Eye (tissue), 1 donor: ENCODE data around the gene SRC.

Source experiments
- DNase-seq: peaks from one replicate; pipeline ENCODE4 v3.0.0-alpha.2; 2015

The SRC gene

DNA sequence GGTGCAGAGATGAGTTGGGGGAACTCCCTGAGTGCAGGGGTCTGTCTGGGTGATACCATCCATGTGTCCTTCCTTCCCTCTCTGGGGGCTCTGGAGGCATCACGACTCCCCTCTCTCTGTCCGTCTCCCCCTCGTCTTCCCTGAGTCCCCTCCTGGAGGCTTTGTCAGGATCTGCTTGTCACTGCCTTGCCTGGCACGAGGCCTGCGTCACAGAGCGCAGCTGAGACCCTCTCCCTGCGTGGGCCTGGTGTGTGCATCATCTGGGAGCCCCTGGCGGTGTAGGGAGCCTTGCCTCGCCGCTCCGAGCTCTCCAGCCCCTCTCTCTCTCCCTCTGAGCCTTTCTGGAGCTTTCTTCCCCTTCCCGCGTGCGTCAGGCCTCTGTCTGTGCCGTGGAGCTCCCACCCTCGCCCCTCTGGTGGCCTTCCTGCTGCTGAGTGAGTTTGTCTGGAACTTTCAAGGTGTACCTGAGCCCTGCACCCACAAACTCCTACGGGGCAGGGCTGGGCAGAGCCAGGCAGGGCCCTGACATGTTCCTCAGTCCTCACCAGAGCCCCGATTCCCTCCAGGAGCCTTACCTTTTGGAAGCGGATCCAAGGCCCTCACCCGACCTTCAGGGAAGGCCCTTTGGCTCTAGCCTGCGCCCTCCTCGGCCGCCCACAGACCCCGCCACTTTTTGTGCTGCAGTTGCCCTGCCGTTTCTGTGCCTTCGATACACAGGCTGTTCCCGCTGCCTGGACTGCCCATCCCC lies 70.3 kb downstream of the SRC start:
- DNase-seq, result no peak

DNA sequence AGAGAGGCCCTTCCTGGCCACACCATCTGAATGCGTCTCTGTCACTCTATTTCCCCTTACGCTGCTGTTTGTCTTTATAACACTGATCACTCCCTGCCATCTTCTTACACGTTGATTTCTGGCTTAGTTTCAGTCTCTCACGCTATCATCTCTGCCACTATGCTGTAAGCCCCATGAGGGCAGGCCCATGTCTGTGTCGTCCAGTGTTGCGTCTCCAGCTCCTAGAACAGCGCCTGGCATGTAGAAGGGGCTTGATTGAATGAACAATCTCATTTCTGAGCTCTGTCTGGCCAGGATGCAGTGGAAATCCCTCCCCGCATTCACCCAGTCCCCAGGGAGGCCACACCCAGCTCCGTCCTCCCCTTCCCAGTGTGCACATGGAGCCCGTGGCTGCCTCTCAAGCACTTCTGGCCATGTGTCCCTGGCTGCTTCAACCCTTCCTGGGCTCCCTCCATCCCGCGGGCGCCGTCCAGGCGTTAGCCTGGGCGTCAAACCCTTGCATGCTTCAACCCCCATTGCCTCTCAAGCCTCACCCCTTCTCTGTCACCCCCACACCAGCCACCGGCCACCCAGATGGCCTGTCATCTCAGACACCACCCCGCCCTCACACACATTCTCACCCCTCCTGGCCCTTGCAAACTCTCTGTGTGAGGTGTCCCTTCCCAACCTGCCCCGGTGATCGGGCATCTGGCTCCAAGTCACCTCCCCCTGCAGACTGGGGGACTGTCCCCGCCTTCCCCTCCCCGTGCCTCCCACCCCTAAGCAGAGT lies 71.1 kb downstream of the SRC start:
- no peak for DNase-seq

DNA sequence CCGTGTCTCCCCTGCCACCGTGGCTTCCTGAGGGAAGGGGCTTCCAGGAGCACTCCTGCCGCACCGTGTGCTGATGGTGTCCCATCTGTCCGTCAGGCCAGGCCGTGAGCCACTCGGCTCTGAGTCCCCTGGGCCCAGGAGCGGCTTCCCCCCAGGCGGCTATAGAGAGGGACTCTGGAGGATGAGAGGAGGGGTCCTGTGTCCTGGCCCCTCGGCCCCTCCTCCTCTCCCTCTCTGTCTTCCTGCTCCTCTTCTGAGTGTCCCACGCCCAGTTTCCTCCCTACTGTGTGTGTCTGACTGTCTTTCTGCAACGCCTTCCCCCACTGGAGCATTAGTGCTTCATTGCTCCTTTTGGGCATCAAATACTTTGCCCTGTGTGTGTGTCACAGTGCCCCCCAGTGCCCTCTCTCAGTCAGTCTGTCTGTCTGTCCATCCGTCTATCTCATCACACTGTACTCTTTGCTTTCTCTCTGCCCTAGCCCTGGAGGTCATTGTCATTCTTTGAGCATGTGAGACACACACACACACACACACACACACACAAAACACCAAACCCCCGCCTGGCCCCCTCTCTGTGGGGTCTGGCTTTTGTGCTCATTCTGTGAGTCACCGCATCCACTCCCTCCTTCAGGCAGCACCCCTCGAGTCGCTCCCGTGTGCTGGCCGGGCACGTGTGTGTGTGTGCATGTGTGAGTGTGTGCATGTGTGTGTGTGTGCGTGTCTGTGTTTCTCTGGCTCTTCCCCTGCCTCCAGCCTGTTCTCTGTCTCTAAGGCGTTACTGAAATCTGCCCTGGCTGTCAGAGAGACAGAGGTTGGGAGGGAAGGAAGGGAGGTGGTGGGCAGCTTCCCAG lies 71.9 kb downstream of the SRC start:
- DNase-seq, result peak; percentile 62

DNA sequence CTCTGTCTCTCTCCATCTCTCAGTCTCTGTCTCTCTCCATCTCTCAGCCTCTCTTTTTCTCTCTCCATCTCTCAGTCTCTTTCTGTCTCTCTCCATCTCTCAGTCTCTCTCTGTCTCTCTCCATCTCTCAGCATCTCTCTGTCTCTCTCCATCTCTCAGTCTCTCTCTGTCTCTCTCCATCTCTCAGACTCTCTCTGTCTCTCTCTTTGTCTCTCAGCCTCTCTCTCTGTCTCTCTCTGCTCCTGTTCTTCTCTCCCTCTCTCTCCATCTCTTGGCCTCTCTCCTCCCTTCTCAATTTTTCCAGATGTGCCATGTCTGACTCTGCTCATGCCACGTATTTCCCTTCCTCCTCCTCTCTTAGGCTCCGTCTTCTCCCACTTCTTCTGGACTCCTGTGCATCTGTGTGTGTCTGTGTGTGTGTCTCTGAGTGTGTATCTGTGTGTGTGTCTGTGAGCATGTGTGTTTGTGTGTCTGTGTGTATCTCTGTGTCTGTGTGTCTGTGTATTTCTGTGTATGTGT lies 72.7 kb downstream of the SRC start:
- DNase-seq, result no peak

DNA sequence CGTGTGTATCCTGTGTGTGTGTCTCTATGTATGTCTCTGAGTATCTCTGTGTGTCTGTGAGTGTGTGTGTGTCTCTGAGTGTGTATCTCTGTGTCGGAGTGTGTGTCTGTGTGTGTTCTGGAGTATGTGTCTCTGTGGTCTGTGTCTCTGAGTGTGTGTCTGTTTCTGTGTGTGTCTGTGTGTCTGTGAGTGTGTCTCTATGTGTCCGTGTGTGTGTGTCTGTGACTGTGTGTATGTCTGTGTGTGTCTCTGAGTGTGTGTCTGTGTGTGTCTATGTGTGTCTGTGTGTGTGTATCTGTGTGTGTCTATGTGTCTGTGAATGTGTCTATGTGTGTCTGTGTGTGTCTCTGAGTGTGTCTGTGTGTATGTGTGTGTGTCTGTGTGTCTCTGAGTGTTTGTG lies 73.4 kb downstream of the SRC start:
- no peak for DNase-seq

DNA sequence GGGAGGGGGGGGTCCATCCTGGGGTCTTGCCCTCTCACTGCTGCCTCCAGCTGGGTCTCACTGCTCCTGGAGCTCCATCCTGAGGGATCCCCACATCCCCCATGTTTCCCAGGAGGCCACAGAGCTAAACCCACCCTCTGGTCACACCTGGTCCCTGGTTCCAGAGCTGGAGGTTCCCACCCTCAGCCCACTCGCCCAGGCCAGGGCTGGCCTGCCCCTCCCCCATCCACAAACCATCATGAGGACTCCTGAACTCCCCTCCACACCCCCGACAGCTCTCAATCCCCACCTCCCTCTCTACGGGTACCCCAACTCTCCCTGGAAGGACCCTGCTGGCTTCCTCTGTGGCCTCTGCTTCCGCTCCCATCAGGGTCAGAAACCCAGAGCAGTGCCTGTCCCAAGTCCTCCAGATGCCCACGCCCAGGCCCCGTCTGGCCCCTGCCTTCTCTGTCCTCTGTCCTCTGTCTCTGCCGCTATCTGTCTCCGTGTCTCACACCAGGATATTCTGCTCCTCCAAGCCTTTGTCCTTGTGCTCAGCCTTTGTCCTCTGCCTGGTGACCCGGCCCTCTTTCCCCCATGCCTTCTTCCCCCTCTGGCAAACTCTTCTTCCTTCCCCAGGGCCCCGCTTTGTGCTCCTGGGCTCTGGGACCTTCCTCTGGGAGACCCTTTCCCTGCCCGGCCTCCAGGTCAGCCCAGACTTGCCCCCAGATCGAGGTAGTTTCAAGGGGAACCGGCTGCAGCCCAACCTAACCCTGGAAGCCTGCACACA lies 74.0 kb downstream of the SRC start:
- DNase-seq, result peak; percentile 45

DNA sequence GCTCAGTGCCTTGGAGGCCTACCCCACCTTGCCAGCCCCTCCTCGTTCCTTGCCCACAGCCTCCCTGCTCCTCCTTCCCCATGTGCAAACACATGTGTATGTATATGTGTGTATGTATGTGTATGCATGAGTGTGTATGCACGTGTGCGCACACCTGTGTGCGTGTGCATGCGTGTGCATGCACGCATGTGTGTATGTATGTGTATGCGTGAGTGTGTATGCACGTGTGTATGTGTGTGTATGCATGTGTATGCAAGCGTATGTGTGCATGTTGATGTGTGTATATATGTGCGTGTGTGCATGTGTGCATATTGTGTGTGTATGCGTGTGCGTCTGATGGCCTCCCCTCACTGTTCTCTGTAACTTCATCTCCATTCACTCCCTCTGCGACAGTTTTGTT lies 74.7 kb downstream of the SRC start:
- DNase-seq, result no peak

DNA sequence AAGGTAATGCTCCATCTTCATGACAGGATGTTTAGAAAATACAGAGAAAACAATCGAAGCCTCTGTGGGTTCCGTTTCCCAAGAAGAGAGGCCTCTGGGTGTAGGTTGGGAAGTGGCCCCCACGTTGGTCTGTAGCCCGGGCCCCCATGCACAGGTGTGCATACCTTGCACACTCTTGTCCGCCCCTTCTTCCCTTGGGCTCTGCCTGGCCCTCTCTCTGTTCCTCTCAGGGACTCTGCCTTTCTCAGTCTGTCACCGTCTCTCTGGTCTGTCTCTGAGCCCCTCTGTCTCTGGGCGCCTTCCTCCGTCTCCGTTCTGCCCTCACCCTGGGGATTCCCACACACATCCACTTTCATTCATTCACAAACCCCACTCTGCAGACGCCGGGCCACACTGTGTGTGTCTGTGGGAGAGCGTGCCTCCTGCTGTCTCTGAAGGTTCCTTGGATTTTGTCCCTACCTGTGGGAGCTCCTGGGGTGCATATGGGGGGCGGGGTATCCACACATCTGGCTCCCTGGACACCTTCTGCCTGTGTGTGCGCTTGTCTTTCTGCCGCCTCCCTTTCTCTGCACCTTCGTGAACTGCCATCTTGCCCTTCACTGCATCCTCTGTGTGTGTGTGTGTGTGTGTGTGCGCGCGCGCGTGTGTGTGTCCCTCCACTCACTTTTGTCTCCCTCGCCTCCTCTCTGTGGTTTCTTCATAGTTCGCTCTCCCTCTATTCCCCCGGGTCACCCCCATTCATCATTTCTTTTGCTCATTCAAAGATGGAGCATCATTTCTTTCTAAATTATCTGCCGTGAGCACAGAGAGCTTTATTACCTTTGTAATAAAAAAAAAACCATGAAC lies 75.3 kb downstream of the SRC start:
- peak; percentile 43 for DNase-seq

DNA sequence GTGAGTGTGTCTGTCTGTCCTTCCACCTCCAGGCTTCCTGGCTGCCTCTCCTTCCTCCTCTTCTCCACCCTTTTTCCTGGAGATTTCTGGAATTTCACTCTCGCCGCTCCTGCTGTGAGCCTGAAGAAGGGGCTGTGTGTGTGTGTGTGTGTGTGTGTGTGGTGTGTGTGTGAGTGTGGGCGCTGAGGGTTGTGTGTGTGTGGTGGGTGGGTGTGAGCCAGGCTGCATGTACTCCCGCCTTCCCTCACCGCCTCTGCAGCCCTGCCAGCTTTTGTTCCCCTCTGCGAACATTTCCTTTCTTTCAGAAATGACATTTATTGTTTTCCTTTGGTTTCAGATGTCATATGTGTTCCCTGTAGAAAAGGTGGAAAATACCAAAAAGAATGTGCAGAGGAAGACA lies 76.0 kb downstream of the SRC start:
- peak; percentile 74 for DNase-seq

DNA sequence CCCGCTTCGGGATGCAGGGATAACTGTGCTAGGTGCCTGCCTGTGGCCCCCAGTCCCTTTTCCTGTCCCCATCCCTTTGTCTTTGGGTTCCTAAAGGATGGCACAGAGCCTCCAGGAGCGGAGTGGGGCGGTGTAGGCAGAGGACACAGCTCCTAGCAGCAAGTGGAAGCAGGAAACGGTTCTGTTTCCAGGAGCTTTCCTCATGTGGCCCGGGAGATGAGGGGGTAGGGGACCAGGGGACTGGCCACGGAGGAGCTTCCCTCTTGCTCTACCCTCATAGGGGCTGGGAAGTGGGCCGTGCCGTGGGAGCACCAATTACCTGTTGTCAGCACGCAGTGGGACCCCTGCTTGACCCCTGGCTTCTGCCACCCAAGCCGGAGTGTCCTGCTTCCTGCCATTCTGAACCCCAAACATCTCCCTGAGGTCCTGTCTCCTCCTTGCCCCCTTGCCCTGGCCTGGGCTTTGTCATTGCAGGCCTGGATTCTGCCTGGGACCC lies 76.9 kb downstream of the SRC start:
- DNase-seq, result no peak

DNA sequence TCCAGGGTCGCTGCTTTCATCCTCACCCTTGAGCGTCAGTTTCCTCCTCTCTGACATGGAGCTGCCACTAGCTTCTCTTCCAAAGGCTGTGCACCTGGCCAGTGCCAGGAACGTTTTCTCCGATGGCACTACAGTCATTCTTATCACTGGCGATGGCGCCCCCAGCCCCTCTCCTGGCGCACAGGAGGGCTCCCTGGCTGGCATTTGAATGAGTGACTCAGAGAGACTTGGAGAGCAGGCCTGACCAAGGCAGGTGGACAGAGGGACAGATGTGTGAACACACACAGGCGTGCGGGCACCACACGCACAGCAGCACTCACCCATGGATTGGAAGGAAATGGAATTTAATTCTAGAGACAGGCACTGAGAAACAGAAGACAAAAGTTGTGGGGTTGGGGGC lies 77.6 kb downstream of the SRC start:
- DNase-seq, result no peak

DNA sequence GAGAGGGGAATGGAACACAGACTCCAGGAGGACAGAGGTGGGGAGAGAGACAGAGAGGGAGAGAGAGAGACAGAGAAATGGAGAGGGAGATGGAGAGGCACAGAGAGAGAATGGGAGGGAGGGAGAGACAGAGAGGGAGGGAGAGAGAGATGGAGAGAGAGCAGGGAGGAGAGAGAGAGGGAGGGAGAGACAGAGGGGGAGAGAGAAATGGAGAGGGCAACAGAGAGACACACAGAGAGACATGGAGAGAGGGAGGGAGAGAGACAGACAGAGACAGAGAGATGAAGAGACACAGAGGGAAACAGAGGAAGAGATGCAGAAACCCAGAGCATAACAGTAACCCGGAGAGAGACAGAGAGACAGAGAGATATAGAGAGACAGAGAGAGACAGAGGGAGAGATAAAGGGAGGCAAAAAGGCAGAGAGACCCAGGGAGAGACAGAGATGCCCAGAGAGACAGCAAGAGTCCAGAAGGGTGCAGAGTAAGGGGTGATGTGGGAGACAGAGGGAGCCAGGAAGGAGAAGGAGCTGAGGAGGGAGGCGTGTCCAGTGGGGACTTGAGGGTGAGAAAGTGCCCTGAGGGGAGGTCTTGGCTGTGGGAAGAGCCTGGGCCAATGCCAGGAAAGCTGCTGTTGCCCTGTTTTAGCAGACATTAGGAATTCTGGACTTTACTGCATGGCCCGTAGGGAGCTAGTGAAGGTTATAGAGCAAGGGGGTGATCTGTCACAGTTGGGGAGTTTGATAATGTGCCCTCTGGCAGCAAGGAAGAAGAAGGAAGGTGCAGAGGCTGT lies 78.3 kb downstream of the SRC start:
- DNase-seq, result no peak

DNA sequence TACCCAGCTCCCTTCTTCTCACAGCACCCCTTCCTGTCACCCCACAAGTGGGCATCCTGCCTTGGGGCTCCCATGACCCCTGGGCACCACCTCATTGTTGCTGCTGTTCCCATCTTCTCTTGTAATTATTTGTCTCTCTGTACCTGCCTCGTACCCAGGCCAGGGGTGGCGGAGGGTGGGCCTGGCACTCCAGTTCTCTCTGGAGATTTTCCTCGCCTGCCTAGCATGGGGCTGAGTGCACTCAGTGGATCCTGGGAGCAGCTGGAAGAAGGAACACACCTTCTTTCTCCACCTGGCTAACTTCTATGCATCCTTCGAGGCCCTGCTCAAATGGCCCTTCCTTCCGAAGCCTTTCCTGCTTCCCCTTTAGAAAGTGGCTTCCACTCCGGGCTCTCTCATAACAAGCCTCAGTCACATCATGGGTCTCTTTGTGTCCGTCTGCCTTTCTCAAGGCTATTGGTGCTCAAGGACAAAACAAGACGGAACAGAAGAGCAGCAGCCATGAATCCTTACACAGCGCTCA lies 79.2 kb downstream of the SRC start:
- DNase-seq, result no peak

DNA sequence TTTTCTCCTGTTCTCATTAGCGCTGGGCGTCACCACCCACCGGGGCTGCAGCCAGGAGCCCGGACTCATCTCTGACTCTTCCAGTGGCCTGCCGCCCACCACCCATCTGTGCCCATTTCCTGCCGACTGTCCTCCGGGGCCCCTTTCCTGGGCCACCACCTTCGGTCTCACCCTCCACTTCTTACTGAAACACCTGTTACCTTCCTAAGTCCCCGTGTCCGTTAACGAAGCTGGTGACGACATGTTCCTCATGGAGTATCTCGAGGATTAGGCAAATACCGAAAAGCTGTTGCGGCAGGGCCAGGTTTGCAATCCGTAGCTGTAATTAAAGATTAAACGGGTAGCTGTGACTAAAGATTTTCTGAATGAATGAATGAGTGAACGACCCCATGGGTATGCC lies 80.2 kb downstream of the SRC start:
- no peak for DNase-seq

DNA sequence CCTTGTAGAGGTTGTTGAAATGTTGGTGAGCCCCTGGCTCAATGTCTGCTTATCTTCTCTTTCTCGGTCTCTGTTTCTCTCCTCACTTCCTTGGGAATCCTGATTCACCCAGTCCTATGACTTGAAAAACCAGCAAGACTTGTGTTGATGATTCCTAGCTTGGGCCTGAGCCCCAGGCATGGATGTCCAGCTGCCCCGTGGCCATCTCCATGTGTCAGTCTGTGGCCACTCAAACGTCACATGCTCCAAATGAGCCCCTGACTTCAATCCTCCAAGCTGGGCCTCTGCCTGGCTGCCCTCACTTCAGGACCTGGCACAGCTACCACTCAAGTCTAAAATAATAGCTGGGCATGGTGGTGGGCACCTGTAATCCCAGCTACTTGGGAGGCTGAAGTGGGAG lies 81.0 kb downstream of the SRC start:
- DNase-seq, result no peak

DNA sequence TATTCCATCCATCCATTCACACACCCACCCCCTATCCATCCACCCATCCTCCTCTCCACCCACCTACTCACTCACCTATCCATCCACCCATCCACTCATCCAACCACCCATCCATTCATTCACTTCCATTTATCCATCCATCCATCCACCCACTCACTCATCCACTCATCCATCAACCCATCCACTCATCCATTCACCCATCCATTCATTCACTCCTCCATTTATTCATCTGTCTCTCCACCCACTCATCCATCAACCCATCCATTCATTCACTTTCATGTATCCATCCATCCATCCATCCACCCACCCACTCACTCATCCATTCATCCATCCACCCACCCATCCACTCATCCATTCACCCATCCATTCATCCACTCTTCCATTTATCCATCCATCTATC lies 84.1 kb downstream of the SRC start:
- DNase-seq, result no peak

DNA sequence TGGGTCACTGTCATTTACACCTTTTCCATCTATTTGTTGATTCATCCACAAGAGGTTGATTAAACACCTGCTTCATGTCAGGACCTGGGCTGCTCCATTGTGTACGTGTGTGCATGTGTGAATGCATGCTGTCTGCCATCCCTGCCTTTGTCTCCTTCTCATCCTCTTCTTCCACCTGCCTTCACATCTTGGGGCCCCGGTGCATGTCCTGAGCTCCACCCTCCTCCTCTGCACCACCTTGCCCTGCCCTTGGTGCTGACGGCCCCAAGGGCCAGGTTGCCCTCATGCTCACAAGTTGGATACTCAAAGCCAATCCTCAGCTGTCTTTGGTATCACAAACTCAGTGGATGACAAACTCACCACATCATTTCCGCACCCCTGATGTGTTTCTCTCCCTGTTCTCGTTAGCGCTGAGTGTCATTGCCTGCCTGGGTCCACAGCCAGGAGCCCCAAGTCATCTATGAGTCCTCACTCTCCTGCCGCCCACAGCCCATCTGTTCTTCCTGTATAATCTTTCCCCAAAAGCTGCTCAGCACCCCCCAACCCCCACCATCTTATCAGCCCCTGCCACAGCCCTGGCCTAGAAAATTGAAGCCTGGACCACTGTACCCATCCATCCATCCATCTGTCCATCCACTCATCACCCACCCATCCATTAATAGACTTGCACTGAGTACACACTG lies 85.0 kb downstream of the SRC start:
- DNase-seq, result no peak

DNA sequence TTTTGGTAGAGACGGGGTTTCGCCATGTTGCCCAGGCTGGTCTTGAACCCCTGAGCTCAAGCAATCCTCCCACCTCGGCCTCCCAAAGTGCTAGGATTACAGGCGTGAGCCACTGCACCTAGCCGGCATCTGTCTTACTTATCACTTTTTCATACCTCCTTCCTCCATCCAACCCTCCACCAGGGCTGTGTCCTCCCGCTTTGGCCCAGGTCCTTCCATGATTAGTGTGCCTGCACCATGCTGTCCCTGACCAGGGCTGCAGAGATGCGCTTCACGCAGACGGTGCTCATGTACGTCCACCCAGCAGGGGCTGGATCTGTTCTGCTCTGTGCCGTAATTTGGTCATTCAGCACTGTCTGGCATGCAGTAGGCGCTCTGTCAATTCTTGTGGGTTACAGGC lies 85.8 kb downstream of the SRC start:
- DNase-seq, result no peak

DNA sequence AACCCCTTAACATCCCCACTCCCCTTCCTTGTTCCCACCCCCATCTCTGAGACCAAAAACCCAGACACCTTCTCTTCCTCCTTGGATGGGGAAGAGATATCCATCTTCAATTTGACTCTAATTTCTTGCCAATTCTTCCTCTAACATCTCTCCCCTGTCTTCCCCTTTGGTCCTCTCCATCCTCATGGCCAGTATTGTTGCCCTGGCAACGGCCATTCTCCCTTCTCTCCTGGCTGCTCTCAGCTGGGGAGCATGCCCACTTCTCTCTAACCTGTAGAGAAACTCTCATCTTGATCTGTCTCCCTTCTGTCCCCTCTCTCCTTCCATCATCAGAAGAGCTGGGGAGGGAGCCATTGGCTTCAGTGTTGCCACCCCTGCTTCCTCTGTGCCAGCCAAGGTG lies 86.7 kb downstream of the SRC start:
- DNase-seq, result no peak

DNA sequence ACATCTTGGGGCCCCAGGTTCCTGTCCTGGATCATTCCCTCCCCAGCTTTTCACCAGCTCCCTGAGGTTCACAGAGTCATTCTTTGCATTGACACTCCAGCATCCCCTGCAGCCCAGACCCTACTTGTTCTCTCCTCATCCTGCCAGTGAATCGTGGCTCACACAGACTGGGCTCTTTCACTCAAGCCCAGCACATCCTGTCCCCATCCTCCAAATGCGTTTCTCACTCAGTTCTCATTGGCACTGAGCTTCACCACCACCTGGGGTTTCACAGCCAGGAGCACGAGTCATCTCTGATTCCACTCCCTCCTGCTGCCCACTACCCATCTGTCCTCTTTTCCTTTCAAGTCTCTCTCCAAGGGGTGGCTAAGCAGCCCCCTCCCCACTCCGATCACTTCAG lies 89.7 kb downstream of the SRC start:
- DNase-seq, result no peak
